ENCODE measurements around the gene BNC2.

Gene BNC2

DNA sequence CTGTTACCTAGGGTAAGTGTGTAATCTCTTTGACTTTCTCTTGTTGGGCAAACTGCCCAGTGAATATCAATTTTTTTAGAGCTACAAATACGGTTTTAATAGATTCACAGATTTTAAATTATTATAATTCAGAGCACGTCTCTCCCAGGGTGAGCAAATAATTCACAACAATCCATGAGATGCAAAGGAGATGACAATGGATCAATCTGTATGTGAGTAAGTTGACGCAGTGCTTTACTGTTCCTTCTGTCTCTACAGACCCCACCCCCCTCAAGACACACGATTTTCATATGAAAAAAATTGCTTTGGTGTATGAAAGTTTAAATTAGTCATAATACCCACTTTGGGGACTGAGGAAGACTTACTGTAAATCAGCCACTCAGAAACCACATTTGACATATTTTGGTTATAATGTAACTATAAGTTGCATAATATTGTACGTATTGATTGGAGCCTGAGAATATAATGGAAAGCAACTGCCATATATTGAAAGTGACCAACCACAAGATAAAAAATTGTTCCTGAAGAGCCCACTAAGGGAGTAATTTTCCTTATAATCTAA is 201.7 kb downstream of the BNC2 start:
- DNase-seq, result no peak

DNA sequence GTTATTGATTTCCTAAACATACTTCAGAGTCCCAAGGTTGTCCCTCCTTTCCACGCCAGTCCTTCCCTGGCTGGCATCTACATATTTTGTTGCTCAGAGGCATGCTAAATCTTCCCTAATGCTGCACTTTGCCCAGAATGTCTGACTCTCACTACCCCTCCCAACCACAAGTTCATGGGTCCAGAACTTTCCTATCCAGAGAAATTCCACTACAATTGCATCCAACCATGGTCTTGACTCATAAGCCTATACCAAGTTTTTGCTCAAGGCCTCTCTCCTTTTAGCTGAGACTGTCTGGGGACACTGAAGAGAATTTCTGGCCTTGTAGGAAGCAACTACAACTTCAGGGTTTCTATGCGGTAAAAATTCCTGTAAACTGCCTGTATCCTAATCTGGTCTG is 206.3 kb downstream of the BNC2 start:
- DNase-seq, result no peak

DNA sequence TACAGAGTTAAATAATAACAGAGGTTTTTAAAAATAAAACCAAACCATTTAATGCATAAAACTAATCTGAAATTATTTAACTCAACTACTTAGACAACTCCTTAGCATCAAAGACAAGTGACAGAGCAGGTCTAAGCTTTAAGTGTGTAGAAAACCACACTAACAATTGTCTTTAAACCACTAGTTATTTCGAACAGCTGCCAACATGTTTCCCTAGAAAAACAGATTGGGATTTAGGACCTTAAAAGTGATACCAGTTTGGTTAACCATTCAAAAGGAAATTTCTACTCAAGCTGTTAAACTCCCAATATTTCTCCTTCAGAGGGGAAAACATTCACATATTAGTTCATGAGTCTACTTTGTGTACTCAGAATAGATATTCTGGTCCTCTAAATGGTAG is 208.7 kb downstream of the BNC2 start:
- DNase-seq, result no peak

DNA sequence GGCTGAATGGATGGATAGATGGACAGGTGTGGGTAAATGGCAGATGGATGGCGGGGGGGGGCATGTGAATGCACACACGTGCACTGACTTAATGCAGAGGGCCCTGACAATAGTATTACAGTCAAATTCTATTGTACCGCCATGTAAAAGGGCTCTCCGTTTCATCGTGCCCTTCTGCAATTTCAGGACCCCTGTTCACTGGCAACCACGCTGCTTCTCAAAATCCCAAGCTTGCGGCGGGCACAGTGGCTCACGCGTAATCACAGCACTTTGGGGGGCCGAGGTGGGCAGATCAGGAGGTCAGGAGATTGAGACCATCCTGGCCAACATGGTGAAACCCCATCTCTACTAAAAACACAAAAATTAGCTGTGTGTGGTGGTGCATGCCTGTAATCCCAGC is 211.4 kb downstream of the BNC2 start:
- DNase-seq, result no peak

DNA sequence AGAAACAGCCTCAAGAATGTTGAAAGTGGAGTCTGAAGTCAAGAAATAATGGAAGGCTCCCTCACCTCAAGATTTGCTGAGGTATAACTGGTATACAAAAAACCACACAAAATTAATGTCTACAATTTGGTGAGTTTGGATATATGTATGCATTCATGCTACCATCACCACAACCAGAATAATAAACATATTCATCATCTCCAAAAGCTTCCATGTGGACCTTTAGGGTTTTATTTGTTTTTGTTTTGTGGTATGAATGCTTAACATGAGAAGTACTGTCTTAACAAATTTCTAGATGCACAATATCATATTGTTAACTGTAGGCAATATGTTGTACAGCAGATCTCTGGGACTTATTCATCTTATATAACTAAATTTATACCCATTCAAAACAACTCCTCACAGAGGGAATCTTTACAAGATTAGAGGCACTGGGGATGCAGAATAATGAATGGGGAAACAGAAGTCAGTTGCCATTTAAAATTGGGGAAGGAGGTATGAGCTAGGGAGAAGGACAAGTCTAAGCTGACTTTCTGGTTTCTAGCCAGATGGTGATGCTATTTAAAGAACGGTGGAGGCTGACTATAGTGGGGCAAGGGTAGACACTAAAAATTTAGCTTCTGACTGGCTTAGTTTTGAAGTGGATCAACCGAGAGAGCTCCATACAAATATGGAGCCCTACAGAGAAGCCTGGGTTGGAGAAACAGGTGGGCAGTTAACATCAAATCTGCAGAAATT is 213.9 kb downstream of the BNC2 start:
- no peak for DNase-seq

DNA sequence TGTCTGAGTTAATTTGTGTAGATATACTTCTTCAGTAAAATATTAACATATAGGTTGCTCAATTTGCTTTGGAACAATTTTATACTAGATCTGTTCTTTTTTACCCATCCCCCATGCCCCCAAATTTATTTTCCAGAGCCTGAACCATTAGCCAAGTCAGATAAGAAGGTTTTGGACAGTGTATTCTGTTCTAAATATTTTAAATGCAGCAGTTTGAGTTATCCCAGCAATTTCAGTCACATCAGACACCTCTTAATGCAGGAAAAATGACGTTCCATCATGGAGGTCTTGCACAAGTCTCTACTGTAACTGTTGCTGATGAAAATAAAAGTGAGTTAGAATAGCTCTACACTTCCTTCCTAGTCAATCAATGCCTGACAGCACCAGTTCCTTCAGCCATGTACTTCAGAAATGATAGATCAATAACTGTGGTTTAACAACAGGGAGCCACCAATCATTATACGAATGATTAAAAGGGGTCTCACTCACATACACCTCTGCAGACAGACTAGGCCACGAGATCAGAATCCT is 215.8 kb downstream of the BNC2 start:
- DNase-seq, result no peak

DNA sequence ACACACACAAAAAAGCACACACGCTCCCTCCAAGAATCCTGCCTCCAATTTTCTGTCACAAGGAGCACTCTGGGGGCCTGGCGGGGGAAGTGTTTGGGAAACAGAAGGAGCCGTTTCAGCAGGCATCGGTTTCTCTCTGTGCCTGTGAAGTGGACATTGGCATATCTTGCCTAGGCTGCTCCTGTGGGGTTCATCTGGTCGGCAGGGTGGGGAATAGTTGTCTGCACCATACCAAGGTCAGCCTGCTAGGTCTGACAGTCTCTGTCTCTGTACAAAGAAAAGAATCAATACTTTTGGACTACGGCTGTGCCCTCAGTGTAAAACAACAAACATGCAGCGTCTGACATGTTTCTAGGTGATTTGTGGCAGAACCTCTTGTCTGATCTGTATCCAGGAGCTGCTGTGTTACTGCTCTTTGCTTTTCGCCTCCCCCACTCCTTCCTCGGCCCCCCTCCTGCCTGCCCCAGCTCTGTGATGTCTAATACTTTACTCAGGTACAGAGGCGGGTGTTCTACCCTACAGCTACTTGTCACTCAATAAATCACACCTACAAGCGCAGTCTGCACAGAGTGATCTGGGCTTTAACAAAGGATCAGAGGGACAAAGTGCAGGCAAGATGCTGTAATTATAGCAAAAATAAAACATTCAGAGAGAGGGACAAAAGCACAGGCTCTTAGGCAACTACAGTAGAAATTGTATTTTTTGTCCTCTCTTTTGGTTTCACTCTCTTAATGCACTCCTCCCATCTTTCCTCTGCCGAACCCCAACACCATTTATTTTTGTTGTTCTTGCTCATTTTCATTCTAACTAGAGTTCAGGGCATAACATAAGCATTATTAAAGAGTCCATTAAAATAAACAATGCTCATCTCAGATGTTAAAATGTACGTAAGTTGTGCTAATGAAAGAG is 216.7 kb downstream of the BNC2 start:
- no peak for DNase-seq

DNA sequence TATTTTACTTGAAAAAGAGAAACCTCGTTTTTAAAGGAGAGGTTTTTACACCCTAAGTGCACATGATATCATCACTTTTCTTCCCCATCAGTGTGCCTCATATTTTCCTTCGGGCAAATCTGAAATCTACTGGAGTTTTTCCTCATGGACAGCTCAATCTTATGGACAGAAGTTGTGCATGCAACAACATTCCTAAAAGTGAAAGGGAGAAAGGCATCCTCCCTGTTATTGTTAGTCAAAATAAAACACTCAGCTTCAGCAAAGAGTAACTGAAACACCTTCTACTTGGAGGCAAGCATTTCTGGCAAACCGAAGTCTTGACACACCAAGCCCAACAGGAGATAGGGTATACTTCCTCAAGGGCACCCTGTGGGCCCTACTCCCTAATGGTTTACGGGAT is 217.9 kb downstream of the BNC2 start:
- no peak for DNase-seq

DNA sequence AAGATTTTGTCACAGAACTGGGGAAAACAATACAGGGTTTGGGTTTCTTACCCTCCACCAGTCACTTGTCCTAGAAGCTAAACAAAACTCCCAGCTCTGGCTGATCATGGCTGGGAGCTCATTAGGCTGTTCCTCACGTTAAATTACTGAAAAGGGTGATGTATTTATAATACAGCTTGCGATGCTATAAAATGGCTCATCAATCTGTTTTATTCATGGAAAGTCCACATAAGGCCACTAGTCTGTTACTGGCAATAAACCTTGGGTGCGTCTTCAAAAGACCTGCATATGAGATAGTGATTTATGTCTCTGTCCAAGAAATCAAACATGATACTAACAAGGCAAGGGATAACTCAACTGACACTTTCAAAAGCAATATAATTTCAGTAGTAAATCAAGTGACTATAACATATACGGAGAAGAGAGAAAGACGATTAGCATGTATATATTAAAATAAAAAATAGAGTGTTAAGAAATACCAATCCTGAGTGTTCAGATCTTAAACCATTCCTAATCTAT is 219.0 kb downstream of the BNC2 start:
- DNase-seq, result no peak

DNA sequence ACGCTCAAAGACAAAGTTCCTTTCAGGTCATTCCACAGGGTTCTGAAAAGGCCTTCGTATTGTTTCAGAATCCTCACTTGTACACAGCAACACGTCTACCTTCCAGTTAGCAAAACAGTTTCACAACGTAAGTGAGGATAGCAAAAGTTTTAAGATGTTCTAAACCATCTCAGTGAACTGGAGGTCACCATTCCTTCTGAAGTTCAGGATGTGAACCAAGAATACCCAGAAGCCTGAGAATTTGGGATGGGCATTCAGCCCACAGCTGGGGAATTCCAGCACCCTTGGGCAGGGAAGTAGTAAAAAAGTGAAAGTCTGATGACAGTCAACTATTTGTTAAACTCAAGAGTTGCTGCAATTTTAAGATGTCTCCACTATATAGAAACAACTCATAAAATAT is 224.5 kb downstream of the BNC2 start:
- DNase-seq, result no peak

DNA sequence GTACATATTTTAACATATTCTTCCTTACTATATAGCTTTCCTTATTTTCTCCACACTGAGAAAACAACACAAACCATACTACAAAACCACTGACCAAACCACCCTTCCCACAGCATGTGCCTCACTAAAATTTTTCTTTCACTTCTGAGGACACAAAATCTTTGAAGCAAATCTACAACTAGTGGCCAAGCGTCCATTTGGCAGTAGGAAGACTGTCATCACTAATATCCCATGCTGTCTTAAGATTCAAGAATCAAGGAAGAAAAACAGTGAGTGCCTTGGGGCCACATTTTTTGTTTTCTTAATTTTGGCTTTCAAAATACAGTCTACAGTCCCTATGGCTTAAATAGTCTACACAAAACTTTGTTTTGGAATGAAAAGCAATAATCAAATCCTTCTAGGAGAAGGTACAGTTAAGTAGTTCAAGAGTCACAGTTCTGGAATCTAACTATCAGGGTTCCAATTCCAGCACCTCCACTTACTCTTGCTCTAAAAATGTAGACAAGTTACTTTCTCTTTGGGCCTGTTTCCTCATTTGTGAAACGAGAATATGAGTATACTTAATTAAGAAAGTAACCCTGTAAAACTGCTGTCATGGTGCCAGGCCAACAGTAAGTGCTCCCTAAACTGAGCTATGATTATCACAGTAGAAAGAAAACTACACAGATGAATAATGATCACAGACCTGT is 227.9 kb downstream of the BNC2 start:
- no peak for DNase-seq

DNA sequence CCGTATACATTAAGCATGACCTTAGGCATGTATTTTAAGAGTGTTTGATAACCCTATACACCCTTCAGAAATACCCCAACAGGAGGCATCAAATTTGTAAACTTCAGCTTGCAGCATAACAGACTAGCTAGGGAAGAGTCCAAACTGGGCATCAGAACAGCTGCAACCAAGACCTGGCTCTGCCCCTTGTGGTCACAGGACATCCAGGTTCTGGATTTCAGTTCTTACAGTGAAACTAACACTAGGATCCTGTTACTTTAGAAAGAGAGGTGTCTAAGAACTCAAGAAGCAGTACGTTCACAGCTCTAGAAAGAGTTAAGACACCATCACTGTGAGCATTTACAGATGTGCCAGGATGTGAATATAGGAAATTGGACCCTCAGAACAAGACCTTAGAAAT is 229.8 kb downstream of the BNC2 start:
- no peak for DNase-seq

DNA sequence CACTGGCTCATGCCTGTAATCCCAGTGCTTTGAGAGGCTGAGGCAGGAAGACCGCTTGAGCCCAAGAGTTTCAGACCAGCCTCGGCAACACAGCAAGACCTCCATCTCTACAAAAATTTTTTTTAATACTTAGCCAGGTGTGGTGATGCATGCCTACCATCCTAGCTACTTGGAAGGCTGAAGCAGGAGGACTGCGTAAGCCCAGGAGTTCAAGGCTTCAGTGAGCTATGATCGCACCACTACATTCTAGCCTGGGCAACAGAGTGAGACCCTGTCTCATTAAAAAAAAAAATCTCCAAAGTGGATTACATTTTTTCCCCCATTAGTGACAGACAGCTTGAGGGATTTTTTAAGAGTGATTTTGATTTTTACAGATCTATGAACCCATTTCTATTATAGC is 230.8 kb downstream of the BNC2 start:
- no peak for DNase-seq

DNA sequence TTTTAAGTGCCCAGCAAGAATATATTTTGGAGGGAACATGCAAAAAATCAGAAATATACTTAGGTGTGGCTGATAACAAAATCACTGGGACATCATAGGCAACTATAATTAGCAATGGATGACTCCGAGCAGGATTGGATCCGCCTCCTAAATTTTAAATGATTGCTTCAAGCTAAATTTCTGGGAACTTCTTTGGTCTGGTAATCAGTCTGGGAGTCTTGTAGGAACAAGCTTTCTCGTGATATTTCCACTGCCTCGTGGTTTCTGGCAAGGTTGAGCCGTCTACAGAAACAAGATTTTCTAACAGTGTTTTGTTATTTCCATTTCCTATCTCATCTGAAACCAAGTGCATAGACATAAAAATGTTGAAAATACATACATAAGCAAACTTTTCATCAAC is 232.6 kb downstream of the BNC2 start:
- DNase-seq, result no peak

DNA sequence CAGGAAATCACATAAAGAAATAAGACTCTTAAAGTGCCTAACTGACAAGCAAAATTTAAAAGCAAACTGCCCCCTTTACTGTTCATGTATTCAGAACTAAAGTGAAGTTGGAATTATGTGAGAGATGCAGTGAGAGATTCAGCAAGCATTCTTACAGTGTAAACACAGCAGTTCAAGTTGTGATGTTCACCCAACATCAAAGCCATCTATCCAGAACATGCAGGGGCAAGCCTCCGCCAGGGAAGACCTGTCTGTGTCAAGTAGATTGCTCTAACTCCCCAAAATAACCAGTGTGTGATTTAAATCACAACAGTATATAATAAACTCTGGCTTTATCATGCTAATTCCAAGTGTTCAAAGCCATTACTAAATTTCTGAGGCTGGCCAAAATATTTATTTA is 233.3 kb downstream of the BNC2 start:
- no peak for DNase-seq

DNA sequence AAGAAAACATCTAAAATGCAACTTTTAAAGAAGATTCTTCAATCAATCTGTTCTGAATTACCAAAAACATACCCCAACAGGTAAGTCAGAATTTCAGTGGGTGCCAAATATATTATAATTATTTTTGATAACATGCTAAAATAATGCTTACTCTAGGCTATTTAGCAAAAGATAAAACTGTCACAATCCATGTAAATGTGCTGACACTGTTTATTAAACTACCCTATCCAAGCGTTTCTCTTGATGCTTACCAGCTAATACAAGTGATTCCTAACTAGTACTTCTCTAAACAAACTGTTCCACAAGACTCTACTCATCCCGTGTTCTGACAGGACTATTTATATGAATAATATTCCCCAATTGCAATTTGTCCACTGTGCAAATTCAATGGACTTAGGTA is 236.7 kb downstream of the BNC2 start:
- no peak for DNase-seq

DNA sequence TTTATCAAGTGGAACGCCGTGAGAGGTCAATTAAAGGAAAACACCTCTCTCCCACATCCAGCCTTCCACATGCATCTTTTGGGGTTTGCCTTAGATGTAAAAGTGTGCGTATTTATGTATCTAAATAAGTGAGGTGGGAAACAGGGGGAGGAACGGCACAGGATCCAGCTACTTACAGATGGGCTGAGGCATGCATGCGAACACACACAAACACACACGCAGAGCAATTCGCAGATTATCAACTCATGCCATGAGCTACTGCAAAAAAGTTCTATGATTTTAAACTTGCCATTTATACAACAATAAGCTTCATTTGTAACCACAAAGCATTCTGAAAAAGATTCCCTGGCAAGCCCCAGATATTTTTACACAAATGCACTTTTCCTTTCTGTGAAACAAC is 242.1 kb downstream of the BNC2 start:
- no peak for DNase-seq

DNA sequence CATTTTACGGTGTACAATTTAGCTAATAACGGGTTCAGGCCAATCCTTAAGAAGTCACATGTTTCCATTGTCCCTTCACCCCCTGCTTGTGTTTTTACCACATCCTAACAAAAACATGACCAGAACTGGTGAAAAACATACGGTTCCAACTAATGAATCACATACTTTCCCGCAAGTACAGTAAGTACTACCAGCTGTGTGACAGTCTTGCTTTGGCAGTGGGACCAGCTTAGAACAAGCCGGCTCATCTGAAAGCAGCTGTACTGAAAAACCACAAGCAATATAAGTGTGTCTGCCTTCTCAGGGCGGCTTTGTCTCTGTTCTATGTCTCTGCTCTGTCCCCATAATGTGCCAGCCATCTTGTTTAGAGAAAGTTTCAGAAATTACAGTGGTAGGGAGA is 242.5 kb downstream of the BNC2 start:
- DNase-seq, result no peak

DNA sequence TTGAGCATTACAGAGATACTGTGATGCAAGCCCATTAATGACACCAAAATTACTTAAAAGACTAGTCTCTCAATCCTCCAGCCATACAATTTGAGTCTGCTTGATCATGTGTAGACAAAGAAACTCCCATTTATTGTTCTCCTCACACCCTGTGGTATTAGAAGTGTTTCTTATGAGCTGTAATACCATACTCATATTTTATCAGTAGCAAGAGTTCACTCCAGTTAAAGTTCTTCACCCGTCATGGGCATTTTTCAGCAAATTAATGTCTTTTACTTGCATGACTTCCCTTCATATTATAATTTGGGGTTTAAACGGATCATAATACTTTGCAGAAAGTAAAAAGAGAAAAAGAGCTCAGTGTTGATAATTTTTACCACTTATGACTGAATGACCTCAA is 242.9 kb downstream of the BNC2 start:
- DNase-seq, result no peak

DNA sequence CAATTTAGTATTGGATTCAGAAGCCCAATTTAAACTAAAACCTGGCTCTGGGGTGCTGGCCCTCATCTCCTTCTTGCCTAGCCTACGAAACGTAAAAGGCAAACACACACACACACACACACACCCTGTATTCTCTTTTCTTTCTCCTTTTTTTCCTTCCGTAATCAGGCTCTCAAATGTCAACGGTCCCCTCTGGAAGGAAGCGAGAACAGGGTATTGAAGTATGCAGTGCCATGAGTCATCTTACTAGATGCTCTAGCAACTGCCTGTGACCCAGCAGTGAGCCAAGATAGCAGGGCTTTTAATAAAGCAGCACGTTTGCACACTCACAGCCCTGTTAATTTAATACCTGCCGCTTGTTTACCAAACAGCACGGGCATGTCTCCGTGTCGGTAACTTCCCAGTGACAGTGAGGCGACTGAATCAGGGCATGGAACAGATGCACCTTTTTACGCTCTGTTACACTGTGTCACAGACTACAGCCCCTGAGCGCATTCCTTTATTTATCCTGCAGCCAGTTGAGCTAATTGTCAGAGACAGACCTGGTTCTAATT is 243.8 kb downstream of the BNC2 start:
- no peak for DNase-seq

DNA sequence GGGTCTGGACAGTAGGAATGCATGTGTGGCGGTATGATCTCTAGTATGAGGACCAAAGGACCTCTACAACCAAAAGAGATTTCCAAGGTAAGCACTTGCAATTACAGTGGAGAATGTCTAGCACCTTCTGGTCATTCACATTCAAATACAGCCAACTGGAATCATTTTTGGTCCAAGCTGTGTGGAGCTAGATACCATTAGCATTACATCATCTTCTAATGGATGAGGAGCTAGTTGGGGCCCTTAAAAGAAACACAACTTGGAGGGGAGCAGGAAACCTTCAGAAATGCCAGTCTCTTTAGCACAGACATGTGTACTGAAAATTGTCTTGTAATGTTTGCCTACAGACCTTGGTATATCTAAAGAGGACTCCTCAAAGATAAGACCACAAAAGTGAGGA is 244.7 kb downstream of the BNC2 start:
- no peak for DNase-seq

DNA sequence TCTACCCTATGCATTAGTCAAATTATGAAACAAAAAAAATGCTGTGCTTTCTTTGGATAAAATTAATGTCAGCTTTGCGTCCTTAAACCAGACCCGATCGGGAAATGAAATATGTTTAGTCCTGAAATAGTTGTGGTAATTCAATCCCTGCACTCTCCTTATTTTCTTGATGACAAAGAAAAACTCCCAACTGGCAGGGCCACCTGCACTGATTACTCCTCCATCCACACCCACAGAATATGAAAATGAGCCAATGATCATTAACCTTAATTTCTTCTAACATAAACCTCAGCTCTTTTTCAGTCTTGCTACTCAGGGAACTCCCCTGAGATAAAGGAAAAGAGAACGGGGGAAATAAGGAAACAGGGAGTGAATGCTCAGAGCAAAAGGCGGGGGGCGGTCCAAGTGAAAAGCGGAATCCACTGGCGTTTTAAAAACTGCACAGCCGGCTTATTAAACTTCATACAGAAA is 245.3 kb downstream of the BNC2 start:
- no peak for DNase-seq

DNA sequence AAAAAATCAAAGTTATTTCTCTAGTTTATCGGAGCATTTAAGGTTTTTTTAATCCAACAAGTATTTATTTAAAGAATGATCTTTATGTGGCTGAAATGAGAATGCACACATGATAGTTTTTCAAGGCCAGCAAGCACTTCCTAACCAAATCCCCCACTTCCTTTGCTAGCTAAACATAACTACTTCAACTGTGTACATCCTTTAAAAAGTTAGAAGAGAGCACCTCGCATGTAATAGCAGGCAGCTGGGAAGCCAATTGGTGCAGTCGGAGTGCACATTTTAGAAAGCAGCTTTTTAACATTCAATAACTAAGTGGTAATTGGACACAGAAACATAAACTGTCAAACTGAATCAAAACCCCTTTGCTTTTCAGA is 245.7 kb downstream of the BNC2 start:
- no peak for DNase-seq

All from stimulated activated CD8-positive, alpha-beta memory T cell treated with anti-CD3 and anti-CD28 coated beads, Interleukin-4, amount 100 ng/mL, for 48 hours (primary cell).